ENCODE data around the gene CYSTM1.

Gene CYSTM1

GRCh38 chr5:140207250-140207964 is 32.4 kb downstream of the CYSTM1 start:
- no peak for DNase-seq (ENCODE audit: low read depth, low spot score)

DNA sequence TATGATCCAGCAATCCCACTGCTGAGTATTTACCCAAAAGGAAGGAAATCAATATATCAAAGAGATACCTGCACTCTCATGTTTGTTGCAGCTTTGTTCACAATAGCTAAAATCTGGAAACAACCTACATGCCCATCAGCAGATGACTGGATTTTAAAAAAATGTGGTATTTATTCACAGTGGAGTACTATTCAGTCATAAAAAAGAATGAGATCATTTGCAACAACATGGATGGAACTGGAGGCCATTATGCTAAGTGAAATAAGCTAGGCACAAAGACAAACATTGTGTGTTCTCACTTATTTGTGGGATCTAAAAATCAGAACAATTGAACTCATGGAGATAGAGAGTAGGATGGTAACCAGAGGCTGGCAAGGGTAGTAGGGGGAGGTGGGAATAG is 33.1 kb downstream of the CYSTM1 start:
- DNase-seq (ENCODE audit: low read depth, low spot score): no peak

- no peak for DNase-seq (ENCODE audit: low read depth, low spot score)
Measured at GRCh38 chr5:140213370-140213983, 38.5 kb downstream of the CYSTM1 start.

DNA sequence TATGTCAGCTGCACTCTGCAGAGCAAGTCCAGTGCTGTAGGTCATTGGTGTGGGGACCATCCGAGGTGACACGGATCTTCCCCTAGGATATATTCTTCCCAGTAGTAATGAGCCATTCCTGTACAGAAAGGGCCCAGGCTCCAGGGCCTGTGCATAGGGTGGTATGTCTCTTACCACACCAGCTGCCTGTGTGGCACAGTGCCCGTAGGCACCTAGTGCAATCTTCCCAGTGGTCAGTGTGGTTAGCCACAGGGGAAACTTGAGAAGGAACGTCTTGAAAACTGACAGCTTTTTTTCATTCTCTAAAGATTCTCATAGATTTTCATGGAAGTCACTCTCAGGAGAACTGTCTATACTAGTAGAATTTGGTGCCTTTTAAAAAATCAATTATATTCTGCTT is 39.8 kb downstream of the CYSTM1 start:
- DNase-seq (ENCODE audit: low read depth, low spot score): peak; percentile 18

DNA sequence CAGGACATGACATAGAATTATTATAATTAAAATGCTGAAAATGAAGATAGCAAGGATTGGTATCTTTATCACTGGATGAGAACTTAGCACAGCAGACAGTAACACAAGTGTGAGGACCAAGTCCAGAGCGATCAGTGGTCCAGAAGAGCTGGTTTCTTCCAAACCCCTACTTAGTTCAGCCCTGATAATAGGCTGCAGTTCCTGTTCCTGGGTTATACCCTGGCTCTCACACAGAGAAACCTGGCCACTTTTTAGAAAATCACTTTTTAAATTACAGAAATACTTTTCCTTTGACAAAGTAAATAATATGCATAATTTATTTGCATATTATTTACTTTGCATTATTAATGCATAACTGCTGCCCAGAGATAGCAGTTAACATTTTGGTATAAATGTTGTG is 40.3 kb downstream of the CYSTM1 start:
- no peak for DNase-seq (ENCODE audit: low read depth, low spot score)

DNA sequence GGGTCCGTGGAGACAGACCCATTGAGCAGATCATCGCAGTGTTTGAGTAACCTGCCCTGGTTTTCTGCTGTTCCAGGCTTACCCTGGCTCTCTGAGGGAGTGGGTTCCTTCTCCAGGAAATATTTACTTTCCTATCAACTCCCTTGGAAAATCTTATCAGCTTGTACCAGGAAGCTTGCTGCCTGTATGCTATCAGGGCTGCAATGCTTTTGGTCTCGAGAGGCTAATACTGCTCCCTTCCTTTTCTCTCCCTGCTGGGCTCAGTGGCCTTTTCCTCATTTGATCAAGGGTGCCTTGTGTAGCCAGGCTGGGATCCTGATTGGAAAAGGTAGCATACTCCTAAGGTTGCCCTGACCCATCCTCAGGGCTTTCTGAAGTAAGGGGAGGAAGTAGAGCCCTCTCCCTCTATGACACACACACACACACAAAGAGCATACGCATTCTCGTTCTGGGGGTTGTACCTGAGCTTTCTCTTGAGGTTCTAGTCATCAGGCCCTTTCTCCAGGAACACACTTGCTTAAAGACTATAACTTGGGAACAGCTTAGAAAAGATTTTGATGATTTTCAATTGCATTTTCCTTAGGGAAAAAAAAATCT is 41.6 kb downstream of the CYSTM1 start:
- no peak for DNase-seq (ENCODE audit: low read depth, low spot score)

GRCh38 chr5:140217299-140218026 is 42.5 kb downstream of the CYSTM1 start:
- DNase-seq (ENCODE audit: low read depth, low spot score): no peak

DNA sequence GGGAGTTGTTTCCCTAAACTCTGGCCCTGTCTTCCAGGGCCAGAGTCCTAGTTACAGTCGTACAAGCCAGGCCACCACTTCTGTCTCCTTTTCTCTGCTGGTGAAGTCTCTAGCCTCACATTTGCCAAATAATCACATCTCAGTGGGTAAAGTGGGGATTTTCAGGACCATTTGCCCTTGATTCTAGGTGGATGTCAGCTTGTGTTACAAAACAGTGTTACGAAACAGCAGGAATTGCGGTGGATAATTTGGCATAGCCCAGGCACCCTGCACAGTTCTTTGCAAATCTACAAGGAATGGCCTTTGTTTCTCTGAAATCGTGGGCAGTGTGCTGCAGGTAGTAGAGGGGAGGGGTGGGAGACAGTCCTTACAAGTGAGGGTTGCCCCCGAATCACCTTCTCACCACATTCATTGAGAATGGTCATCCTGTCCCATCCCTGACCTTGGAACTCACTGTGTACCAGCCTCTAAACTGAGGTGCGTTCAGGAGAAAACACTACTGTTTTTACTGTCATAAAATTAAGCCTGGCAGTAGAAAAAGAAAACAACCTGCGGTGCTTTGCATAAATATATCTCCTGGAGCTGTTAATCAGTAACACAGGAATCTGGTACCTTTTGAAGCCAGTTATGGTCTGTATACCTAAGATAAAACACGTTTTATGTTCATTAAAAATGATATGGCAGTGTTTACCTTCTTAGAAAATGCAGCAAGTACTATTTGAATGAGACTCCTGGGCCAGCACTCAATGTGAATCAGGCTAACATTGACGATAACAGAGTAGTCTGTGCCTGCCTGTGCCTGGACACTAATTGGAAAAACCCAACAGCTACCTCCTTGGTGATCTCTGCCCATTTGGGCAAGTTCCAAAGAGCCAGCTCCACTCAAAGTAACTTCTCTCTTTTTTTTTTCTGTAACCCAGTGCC is 44.3 kb downstream of the CYSTM1 start:
- no peak for DNase-seq (ENCODE audit: low read depth, low spot score)

GRCh38 chr5:140220032-140220697 is 45.2 kb downstream of the CYSTM1 start:
- DNase-seq (ENCODE audit: low read depth, low spot score): no peak

DNA sequence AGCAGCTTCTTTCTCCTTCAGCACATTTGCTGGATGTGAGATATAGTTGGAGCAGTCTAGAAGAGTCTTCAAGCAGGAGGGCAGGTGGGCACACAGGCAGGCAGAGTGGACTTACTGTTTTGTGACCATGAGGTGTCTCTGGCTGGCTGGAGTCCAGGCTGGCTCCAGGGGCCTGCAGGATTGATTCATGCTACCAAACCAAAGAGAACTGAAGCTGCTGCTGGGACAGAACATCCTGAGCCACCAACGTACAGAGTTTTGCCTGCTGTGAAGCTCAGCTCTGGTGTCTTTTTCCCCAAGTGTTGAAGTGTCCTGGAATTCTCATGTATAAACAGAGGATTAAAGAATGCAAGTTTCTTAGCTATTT is 45.7 kb downstream of the CYSTM1 start:
- no peak for DNase-seq (ENCODE audit: low read depth, low spot score)

GRCh38 chr5:140221697-140222223 is 46.8 kb downstream of the CYSTM1 start:
- peak; percentile 36 for DNase-seq (ENCODE audit: low read depth, low spot score)

- DNase-seq (ENCODE audit: low read depth, low spot score): no peak
Measured at GRCh38 chr5:140222416-140222815, 47.4 kb downstream of the CYSTM1 start.

- no peak for DNase-seq (ENCODE audit: low read depth, low spot score)
Measured at GRCh38 chr5:140223567-140223966, 48.6 kb downstream of the CYSTM1 start.

DNA sequence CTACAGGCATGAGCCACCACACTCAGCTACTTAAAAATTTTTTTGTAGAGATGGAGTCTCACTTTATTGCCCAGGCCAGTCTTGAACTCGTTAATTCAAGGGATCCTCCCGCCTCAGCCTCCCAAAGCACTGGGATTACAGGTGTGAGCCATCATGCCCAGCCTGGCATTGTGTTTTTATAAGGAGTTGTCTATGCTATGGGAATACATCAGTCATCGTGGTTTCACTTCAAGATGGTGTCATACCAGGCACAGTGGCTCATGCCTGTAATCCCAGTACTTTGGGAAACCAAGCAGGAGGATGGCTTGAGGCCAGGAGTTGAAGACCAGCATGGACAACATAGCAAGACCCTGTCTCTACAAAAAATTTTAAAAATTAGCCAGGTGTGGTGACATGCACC is 49.7 kb downstream of the CYSTM1 start:
- no peak for DNase-seq (ENCODE audit: low read depth, low spot score)

DNA sequence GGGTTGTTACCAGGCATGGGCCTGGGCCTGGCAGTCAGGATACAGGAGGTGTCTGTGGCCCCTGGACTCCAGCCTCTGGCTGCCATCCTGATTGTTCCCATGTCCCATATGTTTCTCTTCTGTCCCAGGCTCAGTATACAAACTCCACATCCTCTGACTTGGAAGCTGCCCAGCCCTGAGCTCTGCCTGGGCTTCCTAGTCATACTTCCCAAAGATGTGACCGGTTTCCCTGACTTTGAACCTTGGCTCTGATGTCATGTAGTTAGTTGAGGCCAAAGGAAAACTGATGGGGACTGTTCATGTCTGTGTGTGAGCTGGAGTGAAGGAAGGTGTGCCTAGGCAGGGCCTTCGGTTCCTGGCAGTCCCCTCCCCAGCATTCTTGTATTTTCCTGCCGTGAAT is 50.4 kb downstream of the CYSTM1 start:
- DNase-seq (ENCODE audit: low read depth, low spot score): no peak

GRCh38 chr5:140227046-140227445 is 52.1 kb downstream of the CYSTM1 start:
- DNase-seq (ENCODE audit: low read depth, low spot score): no peak

GRCh38 chr5:140228364-140228837 is 53.4 kb downstream of the CYSTM1 start:
- DNase-seq (ENCODE audit: low read depth, low spot score): no peak

DNA sequence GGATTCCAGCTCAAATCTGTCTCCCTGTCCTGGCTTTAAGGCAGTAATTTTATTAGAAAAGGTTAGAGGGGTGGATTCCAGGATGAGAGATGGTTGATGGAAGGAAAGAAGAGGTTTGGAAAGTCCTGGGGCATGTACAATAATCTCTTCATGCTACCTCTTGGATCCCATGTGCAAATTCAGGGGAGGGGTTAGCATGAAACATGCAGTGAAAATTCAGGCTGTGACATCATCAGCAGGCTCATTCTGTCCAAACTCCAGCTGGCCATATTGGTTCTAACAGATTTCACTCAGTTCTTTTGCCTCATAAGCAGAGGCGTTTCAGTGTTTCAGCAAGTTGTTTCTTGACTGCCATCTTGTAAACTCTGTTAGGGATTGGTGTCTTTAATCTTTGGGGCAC is 55.4 kb downstream of the CYSTM1 start:
- DNase-seq (ENCODE audit: low read depth, low spot score): no peak

- no peak for DNase-seq (ENCODE audit: low read depth, low spot score)
Measured at GRCh38 chr5:140232731-140233130, 57.7 kb downstream of the CYSTM1 start.

- DNase-seq (ENCODE audit: low read depth, low spot score): no peak
Measured at GRCh38 chr5:140234377-140234989, 59.5 kb downstream of the CYSTM1 start.

Measured in smooth muscle cell of the brain vasculature (primary cell).